CD4-positive, alpha-beta T cell treated with Interferon alpha-2 for 1 hour (primary cell): ENCODE data around the gene RNF8.
"Not testable (repeated sequence)": the region's sequence is repeated elsewhere in the genome, so short reads cannot be mapped to it uniquely, and the experiment has no call there.

Experiments used
- DNase-seq, 2 donors: peaks; one replicate each; pipeline ENCODE4 v3.0.0-alpha.2; 2020 to 2022

Gene RNF8

GRCh38 chr6:37401658-37402057 lies 47.9 kb downstream of the RNF8 start:
- not testable (repeated sequence) for DNase-seq

- no peak for DNase-seq
Measured at GRCh38 chr6:37406726-37407341, 53.1 kb downstream of the RNF8 start.

GRCh38 chr6:37407948-37408347 lies 54.2 kb downstream of the RNF8 start:
- DNase-seq, result no peak

- no peak for DNase-seq
Measured at GRCh38 chr6:37409501-37409900, 55.7 kb downstream of the RNF8 start.

- no peak for DNase-seq
Measured at GRCh38 chr6:37417393-37417792, 63.6 kb downstream of the RNF8 start.

- no peak for DNase-seq
Measured at GRCh38 chr6:37418722-37419121, 64.9 kb downstream of the RNF8 start.

GRCh38 chr6:37426058-37426944 lies 72.5 kb downstream of the RNF8 start:
- no peak for DNase-seq

GRCh38 chr6:37426945-37427510 lies 73.2 kb downstream of the RNF8 start:
- DNase-seq, result no peak

GRCh38 chr6:37429352-37429750 lies 75.6 kb downstream of the RNF8 start:
- no peak for DNase-seq

- DNase-seq, result no peak
Measured at GRCh38 chr6:37432590-37432915, 78.8 kb downstream of the RNF8 start.

GRCh38 chr6:37432916-37433656 lies 79.3 kb downstream of the RNF8 start, which contains the start of gene CMTR1:
CMTR1 (plus strand) TSS chr6:37433221; CDS start chr6:37435630, 2,409 bp downstream.
- peak; percentile 98 to 99 for DNase-seq

- DNase-seq, result peak; percentile 56 to 76
Measured at GRCh38 chr6:37433657-37434271, 80.0 kb downstream of the RNF8 start.

- no peak for DNase-seq
Measured at GRCh38 chr6:37435373-37435772, 81.6 kb downstream of the RNF8 start.

GRCh38 chr6:37435816-37436215 lies 82.0 kb downstream of the RNF8 start:
- DNase-seq, result no peak

GRCh38 chr6:37438930-37439329 lies 85.1 kb downstream of the RNF8 start:
- DNase-seq, result no peak

- DNase-seq, result peak in 1 of 2 donors; percentile 18
Measured at GRCh38 chr6:37441651-37442050, 87.9 kb downstream of the RNF8 start.

- DNase-seq, result peak in 1 of 2 donors; percentile 40
Measured at GRCh38 chr6:37442416-37443215, 88.8 kb downstream of the RNF8 start.

GRCh38 chr6:37443216-37443542 lies 89.4 kb downstream of the RNF8 start:
- DNase-seq, result not testable (repeated sequence)
